DND-41 (cell line): ENCODE data around the gene ATP2B3.

Source experiments
- EZH2 ChIP-seq: IDR thresholded peaks from 3 replicates; pipeline ENCODE4 v1.6.1; 2012; ENCODE audit warnings: borderline replicate concordance, low read depth, mild to moderate bottlenecking, moderate library complexity, low read length, inconsistent platforms; ENCODE audit not compliant: severe bottlenecking
- TF ChIP-seq, protein P1 (sequence below): IDR thresholded peaks from 2 replicates; pipeline ENCODE4 v1.5.1; 2012; ENCODE audit warnings: borderline replicate concordance, low read length, moderate library complexity, mild to moderate bottlenecking; ENCODE audit not compliant: poor library complexity, severe bottlenecking; ENCODE audit errors: extremely low read depth

DNA sequence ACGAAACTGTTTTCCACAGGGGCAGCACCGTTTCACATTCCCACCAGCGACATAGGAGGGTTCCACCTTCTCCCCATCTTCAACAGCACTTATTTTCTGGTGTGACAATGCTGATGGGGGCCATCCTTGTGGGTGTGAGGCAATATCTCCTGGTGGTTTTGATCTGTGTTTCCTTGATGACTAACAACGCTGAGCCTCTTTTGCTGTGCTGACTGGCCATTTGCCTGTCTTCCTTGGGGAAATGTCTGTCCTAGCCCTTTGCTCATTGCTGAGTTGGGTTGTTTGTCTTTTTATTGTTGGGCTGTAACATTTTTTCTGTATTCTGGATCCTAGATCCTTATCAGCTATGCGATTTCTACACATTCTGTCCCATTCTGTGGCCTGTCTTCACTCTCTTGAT, 33.7 kb downstream of the ATP2B3 start:
- TF ChIP-seq, protein P1, sequence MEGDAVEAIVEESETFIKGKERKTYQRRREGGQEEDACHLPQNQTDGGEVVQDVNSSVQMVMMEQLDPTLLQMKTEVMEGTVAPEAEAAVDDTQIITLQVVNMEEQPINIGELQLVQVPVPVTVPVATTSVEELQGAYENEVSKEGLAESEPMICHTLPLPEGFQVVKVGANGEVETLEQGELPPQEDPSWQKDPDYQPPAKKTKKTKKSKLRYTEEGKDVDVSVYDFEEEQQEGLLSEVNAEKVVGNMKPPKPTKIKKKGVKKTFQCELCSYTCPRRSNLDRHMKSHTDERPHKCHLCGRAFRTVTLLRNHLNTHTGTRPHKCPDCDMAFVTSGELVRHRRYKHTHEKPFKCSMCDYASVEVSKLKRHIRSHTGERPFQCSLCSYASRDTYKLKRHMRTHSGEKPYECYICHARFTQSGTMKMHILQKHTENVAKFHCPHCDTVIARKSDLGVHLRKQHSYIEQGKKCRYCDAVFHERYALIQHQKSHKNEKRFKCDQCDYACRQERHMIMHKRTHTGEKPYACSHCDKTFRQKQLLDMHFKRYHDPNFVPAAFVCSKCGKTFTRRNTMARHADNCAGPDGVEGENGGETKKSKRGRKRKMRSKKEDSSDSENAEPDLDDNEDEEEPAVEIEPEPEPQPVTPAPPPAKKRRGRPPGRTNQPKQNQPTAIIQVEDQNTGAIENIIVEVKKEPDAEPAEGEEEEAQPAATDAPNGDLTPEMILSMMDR, result no peak
- TF ChIP-seq EZH2, result no peak
